Stimulated activated CD8-positive, alpha-beta memory T cell treated with anti-CD3 and anti-CD28 coated beads, Interleukin-7, amount 100 ng/mL, for 1 hour (primary cell): ENCODE measurements around the gene NFKBIE.
A peak's percentile ranks its signal among the peaks of the same experiment; 100 is the strongest.

Experiments used
- DNase-seq, 2 donors: peaks; one replicate each; pipeline ENCODE4 v3.0.0-alpha.2; 2020; ENCODE audit warnings: low read depth in 2 of 2

Gene NFKBIE

GRCh38 chr6:44226368-44227147 is 38.8 kb downstream of the NFKBIE start:
- DNase-seq, result no peak

- DNase-seq, result no peak
These were observed 39.6 kb downstream of the NFKBIE start for GRCh38 chr6:44225579-44226325.

GRCh38 chr6:44224965-44225305 is 40.4 kb downstream of the NFKBIE start:
- DNase-seq, result no peak

- DNase-seq, result no peak
These were observed 41.1 kb downstream of the NFKBIE start for GRCh38 chr6:44224029-44224964.

- peak; percentile 59 to 64 for DNase-seq
These were observed 41.9 kb downstream of the NFKBIE start, which contains the start of gene SLC29A1 for GRCh38 chr6:44223319-44224028. SLC29A1 (plus strand) TSS chr6:44223595; CDS start chr6:44227314, 3,719 bp downstream.

GRCh38 chr6:44222486-44223318 is 42.6 kb downstream of the NFKBIE start:
- DNase-seq, result no peak

- no peak for DNase-seq
These were observed 43.4 kb downstream of the NFKBIE start for GRCh38 chr6:44221961-44222335.

- DNase-seq, result peak; percentile 19 to 52
These were observed 43.9 kb downstream of the NFKBIE start for GRCh38 chr6:44221291-44221960.

GRCh38 chr6:44220913-44221290 is 44.4 kb downstream of the NFKBIE start:
- DNase-seq, result no peak

GRCh38 chr6:44219815-44220784 is 45.3 kb downstream of the NFKBIE start:
- DNase-seq, result no peak

GRCh38 chr6:44219053-44219814 is 46.1 kb downstream of the NFKBIE start:
- no peak for DNase-seq

GRCh38 chr6:44217332-44218143 is 47.8 kb downstream of the NFKBIE start:
- no peak for DNase-seq

- DNase-seq, result no peak
These were observed 48.5 kb downstream of the NFKBIE start, which contains the start of gene MYMX for GRCh38 chr6:44216677-44217331. MYMX (plus strand) TSS chr6:44216926; CDS start chr6:44217472, 546 bp downstream.

GRCh38 chr6:44214307-44214706 is 51.0 kb downstream of the NFKBIE start:
- no peak for DNase-seq

GRCh38 chr6:44211284-44211683 is 54.1 kb downstream of the NFKBIE start:
- no peak for DNase-seq
